ENCODE results near the gene GJD3.

DNA sequence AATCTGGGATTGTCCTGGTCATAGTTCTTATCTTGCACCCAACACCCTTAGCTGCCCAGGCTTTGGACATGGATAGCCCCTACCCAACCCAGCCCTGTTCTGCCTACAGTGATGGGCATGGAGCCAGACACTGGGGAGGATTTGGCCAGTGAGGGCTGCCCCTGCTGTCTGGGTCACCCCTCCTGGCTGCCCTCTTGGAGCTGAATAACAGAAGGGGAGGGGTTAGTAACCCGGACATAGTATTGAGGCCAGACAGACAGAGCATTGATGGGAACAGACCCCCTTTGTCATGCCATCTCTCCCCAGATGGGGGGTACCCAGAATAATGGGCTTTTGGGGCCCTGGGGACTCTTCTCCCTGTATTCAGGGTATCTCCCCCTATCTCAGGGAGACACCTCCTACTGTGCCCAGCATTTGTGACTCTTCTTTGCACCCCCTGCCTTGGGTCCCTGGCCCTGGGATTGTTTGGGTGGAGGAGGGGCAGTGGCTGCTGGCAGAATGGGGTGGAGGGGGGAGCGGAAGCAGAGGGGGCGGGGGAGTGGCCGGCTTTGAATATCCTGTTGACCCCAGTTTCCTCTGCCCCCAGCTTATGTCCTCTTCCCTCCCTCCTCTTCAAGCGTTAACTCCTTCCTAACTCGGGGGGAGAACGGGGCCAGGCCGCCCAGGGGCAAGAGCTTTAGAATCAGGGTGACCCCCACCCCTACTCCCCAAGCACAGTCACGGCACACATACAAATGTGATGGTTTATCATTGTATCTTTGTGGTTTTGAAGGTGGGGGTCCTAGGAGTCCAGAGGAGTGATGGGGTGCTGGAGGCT is 17.0 kb downstream of the GJD3 start:
- TF ChIP-seq, protein P1, sequence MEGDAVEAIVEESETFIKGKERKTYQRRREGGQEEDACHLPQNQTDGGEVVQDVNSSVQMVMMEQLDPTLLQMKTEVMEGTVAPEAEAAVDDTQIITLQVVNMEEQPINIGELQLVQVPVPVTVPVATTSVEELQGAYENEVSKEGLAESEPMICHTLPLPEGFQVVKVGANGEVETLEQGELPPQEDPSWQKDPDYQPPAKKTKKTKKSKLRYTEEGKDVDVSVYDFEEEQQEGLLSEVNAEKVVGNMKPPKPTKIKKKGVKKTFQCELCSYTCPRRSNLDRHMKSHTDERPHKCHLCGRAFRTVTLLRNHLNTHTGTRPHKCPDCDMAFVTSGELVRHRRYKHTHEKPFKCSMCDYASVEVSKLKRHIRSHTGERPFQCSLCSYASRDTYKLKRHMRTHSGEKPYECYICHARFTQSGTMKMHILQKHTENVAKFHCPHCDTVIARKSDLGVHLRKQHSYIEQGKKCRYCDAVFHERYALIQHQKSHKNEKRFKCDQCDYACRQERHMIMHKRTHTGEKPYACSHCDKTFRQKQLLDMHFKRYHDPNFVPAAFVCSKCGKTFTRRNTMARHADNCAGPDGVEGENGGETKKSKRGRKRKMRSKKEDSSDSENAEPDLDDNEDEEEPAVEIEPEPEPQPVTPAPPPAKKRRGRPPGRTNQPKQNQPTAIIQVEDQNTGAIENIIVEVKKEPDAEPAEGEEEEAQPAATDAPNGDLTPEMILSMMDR (conservative IDR thresholded peaks at IDR 0.05) = no peak
- TF ChIP-seq ZFX (IDR thresholded peaks at IDR 0.05) = no peak
